H9 (cell line): Measurements from ENCODE around the gene EXOC3L4. TPM values are rescaled to one million over a fixed set of nuclear protein-coding genes. Genes with fewer than 3 reads are reported as not detected.

ENCODE experiments used
- DNase-seq: peaks from one replicate; pipeline ENCODE4 v3.0.0-alpha.2; 2017
- H2AFZ ChIP-seq: one replicate; pipeline ENCODE4 v1.6.1; 2013; ENCODE audit warnings: mild to moderate bottlenecking, low read length, control low read depth, moderate library complexity
- H2AK5ac ChIP-seq: 2 replicates; pipeline ENCODE4 v1.6.1; 2013; ENCODE audit warnings: low read length, control low read depth, mixed read lengths; ENCODE audit not compliant: insufficient read length
- H2BK120ac ChIP-seq: one replicate; pipeline ENCODE4 v1.6.1; 2013; ENCODE audit warnings: low read depth, mild to moderate bottlenecking, low read length, control low read depth, inconsistent platforms; ENCODE audit not compliant: poor library complexity, severe bottlenecking
- H2BK12ac ChIP-seq: 2 replicates; pipeline ENCODE4 v1.6.1; 2013; ENCODE audit warnings: low read length, control low read depth, mixed read lengths, low read depth; ENCODE audit not compliant: insufficient read length
- H2BK15ac ChIP-seq: 2 replicates; pipeline ENCODE4 v1.6.1; 2013; ENCODE audit warnings: low read depth, low read length, control low read depth
- H2BK20ac ChIP-seq: one replicate; pipeline ENCODE4 v1.6.1; 2013; ENCODE audit warnings: low read depth, mild to moderate bottlenecking, low read length, control low read depth, inconsistent platforms; ENCODE audit not compliant: poor library complexity, severe bottlenecking
- H2BK5ac ChIP-seq: 2 replicates; pipeline ENCODE4 v1.6.1; 2013; ENCODE audit warnings: low read length, control low read depth, mixed read lengths; ENCODE audit not compliant: insufficient read length
- H3K14ac ChIP-seq: 2 replicates; pipeline ENCODE4 v1.6.1; 2013; ENCODE audit warnings: low read length, control low read depth; ENCODE audit not compliant: insufficient read depth
- H3K18ac ChIP-seq: 2 replicates; pipeline ENCODE4 v1.6.1; 2013; ENCODE audit warnings: low read depth, mild to moderate bottlenecking, mixed read lengths, low read length, control low read depth; ENCODE audit not compliant: insufficient read length
- H3K23ac ChIP-seq: 2 replicates; pipeline ENCODE4 v1.6.1; 2013; ENCODE audit warnings: low read length, control low read depth, mixed read lengths, low read depth; ENCODE audit not compliant: insufficient read length
- H3K23me2 ChIP-seq: 2 replicates; pipeline ENCODE4 v1.6.1; 2013; ENCODE audit warnings: low read depth, mild to moderate bottlenecking, mixed read lengths, low read length, control low read depth; ENCODE audit not compliant: insufficient read length, poor library complexity, severe bottlenecking
- H3K27ac ChIP-seq: 2 replicates; pipeline ENCODE4 v1.5.1; 2013; ENCODE audit warnings: low read length, control low read depth, mixed read lengths, low read depth; ENCODE audit not compliant: insufficient read length
- H3K27me3 ChIP-seq: 2 replicates; pipeline ENCODE4 v1.6.1; 2013; ENCODE audit warnings: low read length, control low read depth, inconsistent platforms; ENCODE audit not compliant: insufficient read depth
- H3K4ac ChIP-seq: 2 replicates; pipeline ENCODE4 v1.6.1; 2013; ENCODE audit warnings: low read depth, mild to moderate bottlenecking, control low read depth, inconsistent platforms, low read length, moderate library complexity
- H3K4me1 ChIP-seq: 2 replicates; pipeline ENCODE4 v1.6.1; 2013; ENCODE audit warnings: low read length, control low read depth, inconsistent platforms; ENCODE audit not compliant: insufficient read depth
- H3K4me2 ChIP-seq: 2 replicates; pipeline ENCODE4 v1.6.1; 2013; ENCODE audit warnings: low read length, control low read depth, mixed read lengths; ENCODE audit not compliant: insufficient read length, insufficient read depth
- H3K56ac ChIP-seq: 2 replicates; pipeline ENCODE4 v1.6.1; 2013; ENCODE audit warnings: low read depth, mild to moderate bottlenecking, mixed read lengths, low read length, control low read depth; ENCODE audit not compliant: insufficient read length
- H3K79me1 ChIP-seq: 2 replicates; pipeline ENCODE4 v1.6.1; 2013; ENCODE audit warnings: low read depth, mild to moderate bottlenecking, moderate library complexity, low read length, control low read depth, inconsistent platforms; ENCODE audit not compliant: insufficient read depth, poor library complexity, severe bottlenecking
- H3K79me2 ChIP-seq: 2 replicates; pipeline ENCODE4 v1.6.1; 2013; ENCODE audit warnings: low read length, control low read depth, inconsistent platforms; ENCODE audit not compliant: insufficient read depth
- H3K9ac ChIP-seq: 2 replicates; pipeline ENCODE4 v1.6.1; 2013; ENCODE audit warnings: low read length, control low read depth, mixed read lengths; ENCODE audit not compliant: insufficient read length; ENCODE audit errors: extremely low read depth
- H3K9me3 ChIP-seq: one replicate; pipeline ENCODE4 v1.6.1; 2013; ENCODE audit warnings: low read depth, low read length, inconsistent platforms; ENCODE audit not compliant: control insufficient read depth
- H3T11ph ChIP-seq: one replicate; pipeline ENCODE4 v1.6.1; 2013; ENCODE audit warnings: mild to moderate bottlenecking, low read length, control low read depth, inconsistent platforms
- H4K20me1 ChIP-seq: one replicate; pipeline ENCODE4 v1.6.1; 2013; ENCODE audit not compliant: control insufficient read depth, insufficient read length, insufficient read depth
- H4K5ac ChIP-seq: 2 replicates; pipeline ENCODE4 v1.6.1; 2013; ENCODE audit warnings: low read depth, mild to moderate bottlenecking, mixed read lengths, low read length, control low read depth; ENCODE audit not compliant: insufficient read length
- H4K8ac ChIP-seq: replicated peaks from 2 replicates; pipeline ENCODE4 v1.6.1; 2013; ENCODE audit warnings: low read length, control low read depth, mixed read lengths, low read depth; ENCODE audit not compliant: insufficient read length
- H4K91ac ChIP-seq: 2 replicates; pipeline ENCODE4 v1.6.1; 2013; ENCODE audit warnings: low read depth, mild to moderate bottlenecking, moderate library complexity, mixed read lengths, low read length, control low read depth; ENCODE audit not compliant: insufficient read length
- H3K27ac Mint-ChIP-seq, 3 experiments: 2 replicates in 2 of 3; 3 replicates in 1 of 3; pipeline ENCODE4 v1.8.0; 2020 to 2021; ENCODE audit warnings: mixed read lengths in 3 of 3, mild to moderate bottlenecking in 1 of 3, moderate library complexity in 1 of 3
- H3K27me3 Mint-ChIP-seq: 2 replicates; pipeline ENCODE4 v1.8.0; 2021; ENCODE audit warnings: low read depth, mild to moderate bottlenecking, moderate library complexity, mixed read lengths
- H3K36me3 Mint-ChIP-seq, 3 experiments: 2 replicates in 2 of 3; 3 replicates in 1 of 3; pipeline ENCODE4 v1.8.0; 2020 to 2021; ENCODE audit warnings: low read depth in 3 of 3, mixed read lengths in 3 of 3; ENCODE audit not compliant: insufficient read depth in 1 of 3
- H3K4me1 Mint-ChIP-seq, 2 experiments: 2 replicates each; pipeline ENCODE4 v1.8.0; 2020; ENCODE audit warnings: mixed read lengths in 2 of 2
- H3K4me3 Mint-ChIP-seq, 2 experiments: 2 replicates in 1 of 2; 3 replicates in 1 of 2; pipeline ENCODE4 v1.8.0; 2020 to 2021; ENCODE audit warnings: mild to moderate bottlenecking in 2 of 2, mixed read lengths in 2 of 2, moderate library complexity in 1 of 2
- H3K9me3 Mint-ChIP-seq, 2 experiments: 2 replicates in 1 of 2; 3 replicates in 1 of 2; pipeline ENCODE4 v1.8.0; 2020; ENCODE audit warnings: mild to moderate bottlenecking in 2 of 2, mixed read lengths in 2 of 2, moderate library complexity in 1 of 2
- CTCF ChIP-seq: fragments of 200-600 bp; sonication (generic); conservative IDR thresholded peaks from 3 replicates; pipeline ENCODE4 v1.8.0; 2021; ENCODE audit warnings: antibody characterized with exemption, mild to moderate bottlenecking
- WGBS: extraction: QIAGEN DNeasy Blood & Tissue Kit; methylation state at CpG from one replicate; pipeline ENCODE4 v1.1.7; 2013; ENCODE audit warnings: missing lambda C conversion rate, low lambda C conversion rate, mixed read lengths; ENCODE audit not compliant: insufficient read length; ENCODE audit errors: extremely low coverage; 5-methylcytosine and 5-hydroxymethylcytosine counted together
- total RNA-seq: library from RNA; stranded (reverse); gene quantifications from 2 replicates; pipeline ENCODE4 v1.2.1, GENCODE V29; 2021

EXOC3L4 gene
- total RNA-seq, 1 experiment from 2014 or later = 0.42 TPM

DNA sequence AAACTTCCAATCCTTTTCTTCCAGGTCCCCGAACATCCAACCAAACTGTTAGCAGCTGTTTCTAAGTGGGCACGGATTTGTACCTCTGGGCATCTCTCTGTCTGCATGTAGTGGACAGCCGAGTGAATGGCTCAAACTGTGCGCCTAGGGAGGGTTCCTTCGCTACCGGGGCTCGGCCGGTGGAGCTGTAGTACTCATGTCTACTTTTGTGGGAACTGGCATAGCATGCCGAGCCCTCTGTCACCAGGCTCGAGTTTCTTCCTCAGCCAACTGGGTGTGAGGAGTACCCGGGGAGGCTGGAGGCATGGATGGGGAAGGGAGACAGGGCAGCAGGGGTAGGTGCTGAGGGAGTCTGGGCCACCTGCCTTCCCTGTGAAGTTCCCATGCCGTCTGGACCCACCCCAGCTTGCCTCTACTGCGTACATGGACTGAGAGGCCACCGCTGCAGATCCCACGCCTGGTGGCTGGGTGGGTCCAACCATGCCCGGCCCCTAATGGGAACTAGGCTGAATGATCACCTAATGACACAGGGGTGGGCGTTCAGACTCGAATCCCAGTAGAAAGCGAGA, 51.7 kb downstream of the EXOC3L4 start:
- Histone ChIP-seq H2AK5ac (no peak overlapping the region), H2BK15ac (no peak overlapping the region), H3K27ac (no peak overlapping the region), H3K18ac (no peak overlapping the region), H3K9me3 (no peaks in the 10 kb centered on the region), H3K4me2 (no peak overlapping the region), H3K9ac (no peak overlapping the region), H3K56ac (no peak overlapping the region), H2BK120ac (no peak overlapping the region), H2BK20ac (no peak overlapping the region), H3K4ac (no peak overlapping the region), H4K5ac (no peak overlapping the region), H3T11ph (no peak overlapping the region), H3K79me1 (no peaks in the 10 kb centered on the region), H3K23me2 (no peaks in the 10 kb centered on the region), H2AFZ (no peak overlapping the region), H4K20me1 (no peaks in the 10 kb centered on the region), H4K91ac (no peak overlapping the region), H3K79me2 (no peaks in the 10 kb centered on the region), H2BK5ac (no peak overlapping the region), H3K14ac (no peak overlapping the region), H3K27me3 (no peaks in the 10 kb centered on the region), H3K4me1 (no peaks in the 10 kb centered on the region), H4K8ac (no peak overlapping the region), H3K23ac (no peak overlapping the region), H2BK12ac (no peak overlapping the region)
- H3K9me3 Mint-ChIP-seq = no peaks in the 10 kb centered on the region
- H3K27me3 Mint-ChIP-seq = peaks cover 7% of the 10 kb centered on the region
- H3K4me1 Mint-ChIP-seq = peaks cover 6 to 8% of the 10 kb centered on the region in 2 experiments
- no peak for TF ChIP-seq CTCF
- DNase-seq = no peak
- no peak overlapping the region; a peak in 1 of 5 replicates for H3K4me3 Mint-ChIP-seq
- WGBS = no CpG with 5 or more reads among the region's 19 CpGs
- no peak overlapping the region for H3K27ac Mint-ChIP-seq
- H3K36me3 Mint-ChIP-seq = no peaks in the 10 kb centered on the region; a peak in 1 of 7 replicates
